Measurements from ENCODE around the gene VWA8.

DNA sequence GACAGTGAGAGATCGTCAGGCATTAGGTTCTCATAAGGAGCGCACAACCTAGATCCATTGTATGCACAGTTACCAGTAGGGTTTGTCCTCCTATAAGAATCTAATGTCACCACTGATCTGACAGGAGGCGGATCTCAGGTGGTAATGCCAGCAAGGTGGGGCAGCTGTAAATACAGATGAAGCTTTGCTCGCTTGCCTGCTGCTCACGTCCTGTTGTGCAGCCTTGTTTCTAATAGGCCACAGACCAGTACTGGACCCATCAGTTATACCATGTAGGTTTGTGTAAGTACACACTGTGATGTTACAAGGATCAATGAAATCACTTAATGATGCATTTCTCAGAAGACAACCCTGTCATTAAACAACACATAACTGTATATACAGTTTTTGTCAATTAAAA, 23.5 kb downstream of the VWA8 start:
- TF ChIP-seq CTCF (IDR thresholded peaks at IDR 0.05) (no peak), POLR2A (IDR thresholded peaks at IDR 0.05) (no peak)
